Measurements from ENCODE around the gene WNT4. TPM values are rescaled to one million over a fixed set of nuclear protein-coding genes. Genes with fewer than 3 reads are reported as not detected.

The WNT4 gene
- total RNA-seq, 1 donor from 2014 or later = 0.05 TPM

DNA sequence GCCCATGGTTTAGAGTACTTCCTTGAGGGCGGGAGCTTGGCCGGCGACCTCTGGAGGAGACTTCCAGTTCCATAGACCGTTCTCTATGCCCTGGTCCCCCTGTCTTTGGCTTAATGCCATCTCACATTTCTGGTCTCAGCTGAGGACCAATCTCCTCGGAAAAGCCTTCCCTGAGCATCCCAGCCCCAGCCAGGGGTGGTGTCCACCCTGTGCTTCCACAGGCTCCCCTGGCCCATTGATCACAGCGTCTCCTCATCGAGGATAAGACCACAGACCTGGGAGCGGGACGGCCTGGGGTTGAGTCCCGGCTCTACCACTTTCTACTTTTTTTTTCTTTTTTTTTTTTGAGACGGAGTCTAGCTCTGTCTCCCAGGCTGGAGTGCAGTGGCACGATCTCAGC lies 14.5 kb downstream of the WNT4 start:
- no peaks in the 10 kb centered on the region for H3K36me3 Mint-ChIP-seq (ENCODE audit: low read depth)
- DNase-seq (ENCODE audit: low spot score) = no peak
- H3K9me3 Mint-ChIP-seq (ENCODE audit: low read depth) = no peaks in the 10 kb centered on the region
- H3K27me3 Mint-ChIP-seq (ENCODE audit: low read depth) = no peaks in the 10 kb centered on the region
- TF ChIP-seq, protein P1, sequence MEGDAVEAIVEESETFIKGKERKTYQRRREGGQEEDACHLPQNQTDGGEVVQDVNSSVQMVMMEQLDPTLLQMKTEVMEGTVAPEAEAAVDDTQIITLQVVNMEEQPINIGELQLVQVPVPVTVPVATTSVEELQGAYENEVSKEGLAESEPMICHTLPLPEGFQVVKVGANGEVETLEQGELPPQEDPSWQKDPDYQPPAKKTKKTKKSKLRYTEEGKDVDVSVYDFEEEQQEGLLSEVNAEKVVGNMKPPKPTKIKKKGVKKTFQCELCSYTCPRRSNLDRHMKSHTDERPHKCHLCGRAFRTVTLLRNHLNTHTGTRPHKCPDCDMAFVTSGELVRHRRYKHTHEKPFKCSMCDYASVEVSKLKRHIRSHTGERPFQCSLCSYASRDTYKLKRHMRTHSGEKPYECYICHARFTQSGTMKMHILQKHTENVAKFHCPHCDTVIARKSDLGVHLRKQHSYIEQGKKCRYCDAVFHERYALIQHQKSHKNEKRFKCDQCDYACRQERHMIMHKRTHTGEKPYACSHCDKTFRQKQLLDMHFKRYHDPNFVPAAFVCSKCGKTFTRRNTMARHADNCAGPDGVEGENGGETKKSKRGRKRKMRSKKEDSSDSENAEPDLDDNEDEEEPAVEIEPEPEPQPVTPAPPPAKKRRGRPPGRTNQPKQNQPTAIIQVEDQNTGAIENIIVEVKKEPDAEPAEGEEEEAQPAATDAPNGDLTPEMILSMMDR (IDR thresholded peaks at IDR 0.05) = no peak
- no peak overlapping the region for H3K27ac Mint-ChIP-seq (ENCODE audit: unreplicated experiment)
- H3K4me1 Mint-ChIP-seq (ENCODE audit: low read depth) = peaks cover 10% of the 10 kb centered on the region
- H3K4me3 Mint-ChIP-seq (ENCODE audit: unreplicated experiment) = no peak overlapping the region

DNA sequence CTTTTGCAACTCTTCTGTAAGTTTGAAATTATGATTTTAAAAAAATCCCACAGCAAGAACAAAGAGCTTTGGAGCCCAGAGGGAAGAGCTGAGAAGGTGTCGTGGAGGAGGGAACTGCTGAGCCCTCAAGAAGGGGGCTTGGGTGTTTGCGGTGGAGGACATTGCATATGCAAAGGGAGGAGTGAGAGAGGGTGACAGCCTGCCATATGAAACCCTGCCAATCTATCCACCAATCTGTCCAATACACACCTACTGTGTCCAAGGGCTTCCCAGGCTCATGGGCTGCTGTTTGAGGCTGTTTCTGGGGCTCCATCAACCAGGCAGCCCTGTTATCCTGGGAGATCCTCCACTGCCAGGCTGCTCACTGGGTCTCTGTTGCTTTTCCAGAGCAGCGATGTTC lies 15.2 kb downstream of the WNT4 start:
- Mint-ChIP-seq H3K9me3 (ENCODE audit: low read depth) (no peaks in the 10 kb centered on the region), H3K4me3 (ENCODE audit: unreplicated experiment) (no peak overlapping the region), H3K4me1 (ENCODE audit: low read depth) (peaks cover 12% of the 10 kb centered on the region), H3K27me3 (ENCODE audit: low read depth) (no peaks in the 10 kb centered on the region), H3K36me3 (ENCODE audit: low read depth) (no peaks in the 10 kb centered on the region), H3K27ac (ENCODE audit: unreplicated experiment) (no peak overlapping the region)
- TF ChIP-seq, protein P1 (IDR thresholded peaks at IDR 0.05) = no peak
- no peak for DNase-seq (ENCODE audit: low spot score)

DNA sequence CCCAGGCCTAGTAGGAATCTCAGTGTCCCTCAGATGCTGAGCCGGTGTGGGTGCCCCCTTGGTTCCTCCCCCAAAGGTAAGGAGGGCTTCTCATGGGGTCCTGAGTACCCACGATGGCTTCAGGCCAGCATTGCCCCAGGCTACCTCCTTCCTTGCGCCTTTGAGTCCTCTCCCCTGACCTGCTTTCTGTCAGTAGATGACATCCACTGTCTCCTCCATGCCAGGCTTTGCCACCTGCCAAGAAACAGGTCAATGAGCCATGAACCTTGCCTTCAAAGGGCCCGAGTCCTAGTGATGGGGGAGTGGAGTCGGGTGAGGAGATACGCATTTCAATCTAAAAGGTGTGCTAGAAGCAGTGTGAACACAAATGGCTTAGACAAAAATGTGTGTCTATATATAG lies 15.6 kb downstream of the WNT4 start:
- Mint-ChIP-seq H3K27ac (ENCODE audit: unreplicated experiment) (no peak overlapping the region), H3K9me3 (ENCODE audit: low read depth) (no peaks in the 10 kb centered on the region), H3K36me3 (ENCODE audit: low read depth) (no peaks in the 10 kb centered on the region), H3K4me1 (ENCODE audit: low read depth) (peaks cover 12% of the 10 kb centered on the region), H3K4me3 (ENCODE audit: unreplicated experiment) (no peak overlapping the region), H3K27me3 (ENCODE audit: low read depth) (no peaks in the 10 kb centered on the region)
- TF ChIP-seq, protein P1 (IDR thresholded peaks at IDR 0.05) = no peak
- DNase-seq (ENCODE audit: low spot score) = no peak

DNA sequence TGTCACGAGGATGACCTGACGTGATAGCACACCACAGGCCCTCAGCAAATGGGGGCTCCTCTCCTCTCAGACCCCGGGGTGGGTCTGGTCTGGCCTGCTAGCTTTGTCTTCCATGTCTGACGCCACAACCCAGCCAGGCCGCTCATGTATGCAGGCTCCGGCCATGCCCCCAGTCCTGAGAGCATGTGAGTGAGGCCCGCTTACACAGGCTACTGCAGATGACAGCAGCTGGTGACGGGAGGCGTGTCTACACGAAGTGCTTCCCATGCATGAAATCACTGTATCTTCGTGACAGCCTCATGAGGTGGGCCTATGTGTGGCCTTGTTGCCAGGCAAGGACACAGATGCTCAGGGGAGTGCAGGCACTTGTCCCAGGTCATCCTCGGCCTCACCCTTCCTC lies 16.4 kb downstream of the WNT4 start:
- no peaks in the 10 kb centered on the region for H3K27me3 Mint-ChIP-seq (ENCODE audit: low read depth)
- peaks cover 18% of the 10 kb centered on the region for H3K4me1 Mint-ChIP-seq (ENCODE audit: low read depth)
- DNase-seq (ENCODE audit: low spot score) = no peak
- TF ChIP-seq, protein P1 (IDR thresholded peaks at IDR 0.05) = no peak
- H3K27ac Mint-ChIP-seq (ENCODE audit: unreplicated experiment) = no peak overlapping the region
- H3K9me3 Mint-ChIP-seq (ENCODE audit: low read depth) = no peaks in the 10 kb centered on the region
- no peaks in the 10 kb centered on the region for H3K36me3 Mint-ChIP-seq (ENCODE audit: low read depth)
- no peak overlapping the region for H3K4me3 Mint-ChIP-seq (ENCODE audit: unreplicated experiment)

DNA sequence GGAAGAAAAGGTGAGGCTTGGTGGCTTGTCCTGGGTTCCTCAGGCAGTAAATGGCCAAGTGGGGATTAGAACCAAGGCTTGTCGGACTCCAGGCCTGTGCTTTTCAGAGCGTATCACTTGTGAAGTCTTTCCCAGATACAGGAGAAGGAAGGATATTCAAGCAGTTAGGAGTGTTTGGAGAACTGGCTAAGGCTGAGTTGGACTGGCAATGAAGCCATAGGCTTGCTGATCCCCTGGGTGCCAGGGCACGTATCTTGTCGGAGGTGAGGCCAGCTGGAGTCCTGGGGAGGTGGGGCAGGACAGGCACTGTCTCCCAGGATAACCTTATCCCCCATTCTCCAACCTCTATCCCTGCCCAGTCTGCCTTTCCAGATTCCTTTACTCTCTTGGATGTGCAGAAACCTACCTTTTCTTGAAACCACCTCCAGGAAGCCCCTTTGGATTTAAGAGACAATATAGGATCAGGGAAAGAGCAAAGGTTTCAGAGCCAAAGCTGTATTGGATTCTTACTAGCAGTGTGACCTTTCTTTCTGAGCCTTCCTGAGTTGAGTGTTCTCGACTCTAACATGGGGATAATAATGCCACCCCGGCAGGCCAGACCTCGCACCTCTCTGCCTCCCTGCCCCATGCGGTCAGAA lies 18.2 kb downstream of the WNT4 start:
- Mint-ChIP-seq H3K4me3 (ENCODE audit: unreplicated experiment) (no peak overlapping the region), H3K27me3 (ENCODE audit: low read depth) (no peaks in the 10 kb centered on the region), H3K36me3 (ENCODE audit: low read depth) (peaks cover 2% of the 10 kb centered on the region), H3K4me1 (ENCODE audit: low read depth) (peaks cover 29% of the 10 kb centered on the region), H3K9me3 (ENCODE audit: low read depth) (no peaks in the 10 kb centered on the region), H3K27ac (ENCODE audit: unreplicated experiment) (no peak overlapping the region)
- TF ChIP-seq, protein P1 (IDR thresholded peaks at IDR 0.05) = no peak
- no peak for DNase-seq (ENCODE audit: low spot score)
